Measurements from ENCODE around the gene KDF1.

KDF1 gene

DNA sequence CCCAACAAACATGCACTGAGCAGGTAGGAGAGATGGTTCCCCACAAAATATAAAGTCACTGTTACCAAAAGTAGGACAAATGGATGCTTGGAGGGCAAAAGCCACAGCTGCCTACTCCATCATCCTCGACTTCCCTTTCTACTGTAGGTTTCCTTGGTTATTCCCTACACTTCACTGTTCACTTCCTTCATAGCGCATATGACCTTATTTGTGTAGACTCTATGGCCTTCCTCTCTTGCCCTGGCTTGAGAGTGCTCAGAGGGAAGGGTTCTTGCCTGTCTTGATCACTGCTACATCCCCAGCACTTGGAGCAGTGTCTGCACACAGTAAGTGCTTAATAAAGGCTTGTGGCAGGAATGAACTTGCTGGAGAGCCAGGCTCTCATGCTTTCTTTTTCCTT lies 18.6 kb upstream of the KDF1 start:
- H3K36me3 Mint-ChIP-seq, result no peaks in the 10 kb centered on the region
- H3K27me3 Mint-ChIP-seq, result peaks cover 22% of the 10 kb centered on the region
- no peak overlapping the region for H3K27ac Mint-ChIP-seq
- ATAC-seq, result no peak
- H3K4me1 Mint-ChIP-seq, result no peaks in the 10 kb centered on the region
- no peak overlapping the region for H3K4me3 Mint-ChIP-seq
- no peaks in the 10 kb centered on the region for H3K9me3 Mint-ChIP-seq

DNA sequence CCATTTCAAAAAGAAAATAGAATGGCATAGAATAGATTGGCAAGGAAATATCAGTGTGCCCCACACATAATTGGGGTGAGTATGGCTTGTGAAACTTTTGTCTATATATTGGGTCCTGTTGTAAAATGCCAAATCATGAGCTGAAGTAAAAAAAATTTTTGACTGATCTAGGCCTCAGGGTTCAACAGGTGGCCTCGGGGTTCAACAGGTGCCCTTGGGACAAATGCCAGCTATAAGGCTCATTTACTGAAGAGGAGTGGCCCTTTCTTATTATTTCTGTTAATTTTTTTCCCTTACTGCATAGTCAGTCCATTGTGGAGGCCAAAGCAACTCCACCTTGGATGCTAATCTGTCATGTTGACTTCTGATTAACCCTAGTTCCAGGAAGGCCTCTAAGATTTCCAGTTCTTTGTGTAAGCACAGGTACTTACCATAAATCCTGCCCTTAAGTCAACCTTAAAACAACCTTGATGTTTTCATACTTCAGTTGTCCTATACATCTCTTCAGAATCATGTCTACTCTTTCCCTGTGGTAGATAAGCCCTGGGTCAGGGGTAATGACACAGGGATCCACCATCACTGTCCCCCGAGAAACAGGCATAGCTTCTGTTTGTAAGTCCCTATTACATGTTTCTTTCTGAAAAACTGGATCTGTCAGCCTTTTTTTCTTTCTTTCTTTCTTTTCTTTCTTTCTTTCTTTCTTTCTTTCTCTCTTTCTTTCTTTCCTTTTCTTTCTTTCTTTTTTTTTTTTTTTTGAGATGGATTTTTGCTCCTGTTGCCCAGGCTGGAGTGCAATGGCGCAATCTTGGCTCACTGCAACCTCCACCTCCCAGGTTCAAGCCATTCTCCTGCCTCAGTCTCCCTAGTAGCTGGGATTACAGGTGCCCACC lies 16.6 kb upstream of the KDF1 start:
- no peaks in the 10 kb centered on the region for H3K36me3 Mint-ChIP-seq
- H3K27me3 Mint-ChIP-seq, result peaks cover 23% of the 10 kb centered on the region
- no peak for ATAC-seq
- H3K4me1 Mint-ChIP-seq, result no peaks in the 10 kb centered on the region
- H3K27ac Mint-ChIP-seq, result no peak overlapping the region
- no peak overlapping the region for H3K4me3 Mint-ChIP-seq
- no peaks in the 10 kb centered on the region for H3K9me3 Mint-ChIP-seq

GRCh38 chr1:26972821-26973220 lies 12.6 kb upstream of the KDF1 start:
- ATAC-seq, result no peak
- H3K27ac Mint-ChIP-seq, result no peak overlapping the region
- no peaks in the 10 kb centered on the region for H3K9me3 Mint-ChIP-seq
- H3K4me3 Mint-ChIP-seq, result no peak overlapping the region
- no peaks in the 10 kb centered on the region for H3K4me1 Mint-ChIP-seq
- peaks cover 39% of the 10 kb centered on the region for H3K27me3 Mint-ChIP-seq
- H3K36me3 Mint-ChIP-seq, result no peaks in the 10 kb centered on the region

DNA sequence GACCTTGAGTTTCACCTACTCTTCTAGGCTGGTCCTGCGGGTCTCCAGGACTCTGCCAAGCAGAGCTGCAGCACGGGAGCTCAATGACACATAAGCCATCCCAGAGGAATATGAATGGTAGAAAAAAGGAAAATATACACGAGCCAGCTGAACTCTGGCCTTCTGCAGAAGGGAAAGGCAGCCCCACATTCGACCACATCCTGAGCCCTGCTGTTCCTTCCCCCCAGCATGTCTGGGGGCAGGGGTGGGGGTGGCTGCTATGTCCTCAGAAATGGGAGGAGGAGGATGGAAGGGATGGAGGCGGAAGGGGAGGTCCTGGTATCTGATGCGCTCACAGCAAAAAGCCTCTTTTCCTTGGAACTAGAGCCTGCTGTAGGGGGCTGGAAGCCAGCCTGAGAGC lies 12.1 kb upstream of the KDF1 start:
- no peaks in the 10 kb centered on the region for H3K4me1 Mint-ChIP-seq
- ATAC-seq, result no peak
- H3K36me3 Mint-ChIP-seq, result no peaks in the 10 kb centered on the region
- no peak overlapping the region for H3K4me3 Mint-ChIP-seq
- H3K27me3 Mint-ChIP-seq, result peaks cover 39% of the 10 kb centered on the region
- H3K27ac Mint-ChIP-seq, result no peak overlapping the region
- no peaks in the 10 kb centered on the region for H3K9me3 Mint-ChIP-seq

DNA sequence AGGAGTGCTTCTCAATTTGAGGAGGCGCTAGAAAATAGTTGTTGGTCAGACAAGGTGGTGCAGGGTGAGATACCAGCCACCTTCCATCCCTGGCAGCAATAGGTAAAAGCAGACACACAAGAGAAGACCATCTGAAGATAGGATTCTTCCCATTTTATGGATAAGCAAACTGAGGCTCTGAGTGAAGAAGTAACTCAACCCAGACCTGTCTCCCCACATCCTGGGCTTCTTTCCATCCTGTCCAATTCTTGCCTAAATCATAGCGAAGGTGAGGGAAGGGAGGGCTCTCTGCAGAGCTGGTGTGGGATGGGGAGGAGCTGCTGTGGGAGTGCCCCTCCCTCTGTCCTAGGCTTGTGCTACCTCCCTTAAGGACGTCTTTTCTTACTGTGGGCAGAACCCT lies 11.3 kb upstream of the KDF1 start:
- H3K27ac Mint-ChIP-seq, result no peak overlapping the region
- H3K27me3 Mint-ChIP-seq, result peaks cover 39% of the 10 kb centered on the region
- no peaks in the 10 kb centered on the region for H3K4me1 Mint-ChIP-seq
- H3K36me3 Mint-ChIP-seq, result no peaks in the 10 kb centered on the region
- ATAC-seq, result no peak
- no peak overlapping the region for H3K4me3 Mint-ChIP-seq
- no peaks in the 10 kb centered on the region for H3K9me3 Mint-ChIP-seq

DNA sequence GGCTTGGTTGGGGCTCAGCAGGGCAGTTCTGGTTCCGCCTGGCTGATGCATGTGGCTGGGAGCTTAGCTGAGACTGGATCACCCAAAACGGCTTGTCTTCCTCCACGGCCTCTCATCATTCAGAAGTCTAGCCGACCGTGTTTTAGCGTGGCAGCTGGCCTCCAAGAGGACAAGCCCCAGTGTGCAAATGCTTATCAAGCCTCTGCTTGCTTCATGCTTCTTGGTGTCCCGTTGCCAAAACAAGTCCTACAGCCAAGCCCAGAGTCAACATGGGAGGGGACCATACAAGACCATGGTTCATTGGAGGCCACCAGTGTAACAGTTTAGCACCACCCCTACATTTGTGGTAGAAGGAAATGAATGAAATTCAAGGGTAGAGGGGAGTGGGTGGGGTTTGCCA lies 10.5 kb upstream of the KDF1 start:
- no peak for ATAC-seq

GRCh38 chr1:26965628-26966027 lies 5.4 kb upstream of the KDF1 start:
- Mint-ChIP-seq H3K4me3 (no peak overlapping the region), H3K27me3 (peaks cover 34% of the 10 kb centered on the region), H3K9me3 (no peaks in the 10 kb centered on the region), H3K36me3 (no peaks in the 10 kb centered on the region), H3K27ac (no peak overlapping the region), H3K4me1 (peaks cover 4% of the 10 kb centered on the region)
- no peak for ATAC-seq

More for the DNA sequence above, 10.5 kb upstream of the KDF1 start:
- Mint-ChIP-seq H3K27ac (no peak overlapping the region), H3K4me1 (no peaks in the 10 kb centered on the region), H3K36me3 (no peaks in the 10 kb centered on the region), H3K4me3 (no peak overlapping the region), H3K27me3 (peaks cover 39% of the 10 kb centered on the region), H3K9me3 (no peaks in the 10 kb centered on the region)

DNA sequence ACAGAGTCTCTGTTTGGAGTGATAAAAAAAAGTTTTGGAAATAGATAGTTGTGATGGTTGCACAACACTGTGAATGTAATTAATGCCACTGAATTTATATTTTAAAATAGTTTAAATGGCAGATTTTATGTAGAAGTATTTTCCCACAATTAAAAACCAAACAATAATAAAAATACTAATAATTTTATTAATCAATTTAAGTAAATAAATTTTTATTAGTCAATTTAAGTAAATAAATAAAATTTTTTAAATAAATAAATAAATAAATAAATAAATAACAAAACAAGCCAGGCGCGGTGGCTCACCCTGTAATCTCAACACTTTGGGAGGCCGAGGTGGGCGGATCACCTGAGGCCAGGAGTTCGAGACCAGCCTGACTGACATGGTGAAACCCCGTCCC lies 4.9 kb upstream of the KDF1 start:
- Mint-ChIP-seq H3K4me3 (no peak overlapping the region), H3K27ac (no peak overlapping the region), H3K4me1 (peaks cover 7% of the 10 kb centered on the region), H3K9me3 (no peaks in the 10 kb centered on the region), H3K36me3 (no peaks in the 10 kb centered on the region), H3K27me3 (peaks cover 30% of the 10 kb centered on the region)
- ATAC-seq, result no peak

- H3K4me3 Mint-ChIP-seq, result no peak overlapping the region
- peaks cover 17% of the 10 kb centered on the region for H3K27me3 Mint-ChIP-seq
- no peak for ATAC-seq
- no peaks in the 10 kb centered on the region for H3K36me3 Mint-ChIP-seq
- H3K9me3 Mint-ChIP-seq, result no peaks in the 10 kb centered on the region
- H3K27ac Mint-ChIP-seq, result no peak overlapping the region
- peaks cover 7% of the 10 kb centered on the region for H3K4me1 Mint-ChIP-seq
Measured at GRCh38 chr1:26961826-26962225, 1.6 kb upstream of the KDF1 start.

GRCh38 chr1:26960625-26960966 lies 328 bp upstream of the KDF1 start:
- Mint-ChIP-seq H3K9me3 (peaks cover 8% of the 10 kb centered on the region), H3K27ac (peak overlapping the region; percentile 79), H3K27me3 (peaks cover 17% of the 10 kb centered on the region), H3K4me3 (peak overlapping the region; percentile 73), H3K4me1 (peaks cover 7% of the 10 kb centered on the region), H3K36me3 (peaks cover 11% of the 10 kb centered on the region)
- no peak for ATAC-seq

DNA sequence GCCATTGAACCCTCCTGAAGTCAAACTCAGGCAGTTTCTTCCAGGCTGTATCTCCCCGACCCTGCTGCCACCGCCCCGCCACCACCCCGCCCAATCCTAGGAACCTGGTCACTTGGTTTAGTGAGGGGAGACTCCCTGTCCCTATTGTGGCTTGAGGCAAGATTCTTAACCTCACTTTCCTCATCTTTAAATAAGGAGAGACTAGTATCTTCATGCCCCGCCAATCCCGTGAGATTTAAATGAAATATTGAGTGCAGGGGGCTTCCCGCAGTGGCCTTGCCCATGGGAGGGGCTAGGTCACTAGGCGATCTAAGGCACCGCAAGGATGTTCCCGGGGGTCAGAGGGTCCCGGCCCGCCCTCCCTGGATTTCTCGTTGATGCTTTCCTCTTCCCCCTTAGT lies 998 bp downstream of the KDF1 start:
- H3K27me3 Mint-ChIP-seq, result peaks cover 9% of the 10 kb centered on the region
- peak overlapping the region; percentile 34 for H3K4me3 Mint-ChIP-seq
- H3K27ac Mint-ChIP-seq, result no peak overlapping the region
- H3K36me3 Mint-ChIP-seq, result peaks cover 13% of the 10 kb centered on the region
- H3K9me3 Mint-ChIP-seq, result peaks cover 8% of the 10 kb centered on the region
- ATAC-seq, result no peak
- H3K4me1 Mint-ChIP-seq, result peaks cover 7% of the 10 kb centered on the region

DNA sequence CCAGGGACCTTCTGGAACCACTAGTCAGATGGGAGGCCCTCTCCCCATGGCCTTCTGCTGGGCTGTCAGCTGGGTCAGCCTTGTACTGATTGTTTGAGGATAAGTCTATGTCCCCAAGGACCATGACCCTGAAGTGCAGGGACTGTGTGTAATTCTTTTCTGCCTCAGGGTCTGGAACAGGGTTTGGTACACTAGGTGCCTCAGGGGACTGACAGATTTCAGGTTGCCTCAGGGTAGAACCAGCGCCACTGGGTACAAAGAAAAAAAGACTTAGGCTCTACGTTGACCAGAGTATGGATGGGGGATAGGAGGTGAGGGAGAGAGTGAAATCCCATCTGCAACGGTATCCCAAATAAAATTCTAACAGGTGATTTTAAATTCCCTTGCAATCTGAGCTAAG lies 3.0 kb downstream of the KDF1 start:
- Mint-ChIP-seq H3K4me3 (no peak overlapping the region), H3K36me3 (peaks cover 13% of the 10 kb centered on the region), H3K9me3 (peaks cover 8% of the 10 kb centered on the region), H3K4me1 (peaks cover 7% of the 10 kb centered on the region), H3K27me3 (no peaks in the 10 kb centered on the region), H3K27ac (no peak overlapping the region)
- no peak for ATAC-seq

- Mint-ChIP-seq H3K27ac (no peak overlapping the region), H3K36me3 (peaks cover 22% of the 10 kb centered on the region), H3K9me3 (peaks cover 8% of the 10 kb centered on the region), H3K4me1 (peaks cover 7% of the 10 kb centered on the region), H3K4me3 (no peak overlapping the region), H3K27me3 (no peaks in the 10 kb centered on the region)
- ATAC-seq, result no peak
Measured at GRCh38 chr1:26956321-26956720, 3.9 kb downstream of the KDF1 start.

GRCh38 chr1:26953374-26953773 lies 6.9 kb downstream of the KDF1 start:
- Mint-ChIP-seq H3K9me3 (peaks cover 8% of the 10 kb centered on the region), H3K4me1 (no peaks in the 10 kb centered on the region), H3K27me3 (no peaks in the 10 kb centered on the region), H3K36me3 (peaks cover 28% of the 10 kb centered on the region), H3K4me3 (no peak overlapping the region), H3K27ac (no peak overlapping the region)
- no peak for ATAC-seq

DNA sequence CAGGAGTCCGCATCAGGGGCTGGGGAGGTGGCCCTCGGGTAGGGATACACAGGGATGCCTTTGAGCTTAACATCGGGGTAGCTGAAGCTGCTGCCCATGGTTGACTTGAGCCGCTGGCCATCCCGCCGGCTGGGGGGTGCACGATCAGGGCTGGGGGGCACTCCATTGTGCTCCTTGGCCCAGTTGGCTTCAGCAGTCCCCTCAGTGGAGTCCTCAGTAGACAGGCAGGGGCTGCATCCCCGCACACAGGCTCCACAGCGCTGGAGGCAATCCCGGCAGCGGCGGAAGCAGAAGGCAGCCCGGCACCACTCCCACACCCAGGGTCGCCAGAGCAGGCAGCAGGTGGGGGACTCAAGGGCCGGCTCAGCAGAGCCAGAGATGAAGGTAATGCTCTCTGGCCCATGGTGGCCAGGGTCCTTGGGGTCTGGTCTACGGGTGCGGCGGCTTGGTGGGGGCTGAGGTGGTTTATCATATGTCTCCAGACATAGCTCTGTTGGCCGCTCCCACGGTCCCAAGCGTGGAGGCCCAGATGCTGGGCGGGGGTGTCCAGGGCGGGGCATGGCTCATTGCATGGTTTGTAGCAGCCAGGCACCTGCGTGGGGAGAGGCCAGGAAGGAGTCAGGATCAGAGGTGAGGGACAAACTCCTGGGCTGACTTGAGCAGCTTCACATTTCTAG lies 8.3 kb downstream of the KDF1 start:
- Mint-ChIP-seq H3K4me1 (no peaks in the 10 kb centered on the region), H3K9me3 (peaks cover 8% of the 10 kb centered on the region), H3K4me3 (no peak overlapping the region), H3K36me3 (peaks cover 31% of the 10 kb centered on the region), H3K27ac (no peak overlapping the region), H3K27me3 (no peaks in the 10 kb centered on the region)
- ATAC-seq, result peak; percentile 26

DNA sequence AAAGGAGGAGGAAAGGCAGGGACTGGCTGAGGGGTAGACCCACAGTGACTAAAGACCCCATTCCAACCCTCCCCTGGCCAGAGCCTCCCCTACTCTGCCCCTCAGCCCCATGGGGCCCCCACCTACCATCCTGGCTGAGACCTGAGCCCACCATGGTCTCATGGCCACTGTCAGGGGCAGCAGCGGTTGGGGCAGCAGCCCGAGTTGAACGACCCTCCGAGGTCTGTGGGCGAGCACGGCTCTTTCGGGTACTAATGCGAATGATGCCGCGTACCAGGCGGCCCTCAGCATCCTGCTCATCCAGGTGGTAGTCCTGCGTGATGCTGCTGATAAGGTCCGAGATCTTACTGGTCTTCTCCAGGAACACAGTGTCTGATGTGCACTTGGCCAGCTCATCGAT lies 9.1 kb downstream of the KDF1 start:
- Mint-ChIP-seq H3K27me3 (no peaks in the 10 kb centered on the region), H3K27ac (no peak overlapping the region), H3K9me3 (peaks cover 3% of the 10 kb centered on the region), H3K36me3 (peaks cover 34% of the 10 kb centered on the region), H3K4me1 (no peaks in the 10 kb centered on the region), H3K4me3 (no peak overlapping the region)
- ATAC-seq, result no peak
